GM21737 (cell line): ENCODE results near the gene MPZL1.
A peak's percentile ranks its signal among the peaks of the same experiment; 100 is the strongest.
"Not testable (repeated sequence)": the region's sequence is repeated elsewhere in the genome, so short reads cannot be mapped to it uniquely, and the experiment has no call there.

Source experiments
- ATAC-seq: cut with Tn5 transposase; IDR thresholded peaks from one replicate; pipeline ENCODE4 v1.9.1; 2021; ENCODE audit warnings: mild to moderate bottlenecking, moderate library complexity; ENCODE audit not compliant: unreplicated experiment

The MPZL1 gene

DNA sequence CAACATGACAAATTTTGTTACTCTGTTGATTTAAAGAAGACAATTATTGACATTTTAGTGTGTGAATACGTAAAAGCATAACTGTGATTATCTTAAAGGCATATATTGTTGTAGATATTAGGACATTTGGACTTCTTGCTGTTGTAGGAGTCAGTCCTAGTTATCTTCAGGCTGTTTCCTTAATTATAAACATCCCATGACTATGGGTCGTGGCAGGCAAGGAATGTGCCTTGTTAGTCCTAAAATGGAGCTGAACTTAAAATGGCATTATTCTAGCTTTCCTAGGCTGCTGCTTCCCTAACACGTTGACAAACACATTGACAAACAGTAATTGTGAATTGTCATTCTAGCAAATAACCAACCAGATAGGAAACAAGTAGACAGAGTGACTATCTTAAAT lies 4.4 kb upstream of the MPZL1 start:
- no peak for ATAC-seq

DNA sequence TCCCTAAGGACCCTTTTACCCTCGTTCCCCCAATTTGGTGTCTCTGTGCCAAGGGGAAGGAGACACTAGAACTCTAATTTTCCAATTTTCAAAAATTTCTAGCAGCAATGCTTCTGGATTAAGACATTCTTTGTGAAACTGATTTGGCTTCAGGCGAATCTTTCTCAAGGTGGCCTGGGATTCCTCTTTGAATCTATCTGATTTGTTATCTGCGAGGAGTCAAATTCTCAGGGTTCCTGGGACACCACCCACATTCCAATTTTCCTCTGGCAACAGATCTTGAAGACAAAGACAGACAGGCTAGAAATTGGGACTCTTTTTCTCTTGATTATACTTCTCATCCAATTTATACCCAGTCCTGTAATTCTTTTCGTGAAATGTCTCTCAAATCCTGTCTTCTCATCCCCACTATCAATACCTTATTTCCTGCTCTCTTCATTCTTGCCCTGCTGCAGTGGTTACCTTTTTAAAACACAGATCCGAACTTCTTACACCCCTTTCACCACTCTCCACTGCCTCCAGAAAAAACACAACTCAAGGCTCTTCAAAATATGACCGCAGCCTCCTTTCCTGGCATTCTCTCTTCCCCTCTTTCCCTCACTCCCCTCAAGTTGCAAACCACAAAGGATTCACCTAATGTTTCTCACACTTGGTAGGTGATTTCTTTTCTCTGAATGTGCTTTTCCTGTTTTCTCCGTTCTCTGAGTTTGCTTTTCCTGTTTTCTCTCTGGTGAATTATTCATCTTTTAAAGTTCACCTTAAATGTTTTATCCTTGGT lies 2.7 kb upstream of the MPZL1 start:
- ATAC-seq = no peak

DNA sequence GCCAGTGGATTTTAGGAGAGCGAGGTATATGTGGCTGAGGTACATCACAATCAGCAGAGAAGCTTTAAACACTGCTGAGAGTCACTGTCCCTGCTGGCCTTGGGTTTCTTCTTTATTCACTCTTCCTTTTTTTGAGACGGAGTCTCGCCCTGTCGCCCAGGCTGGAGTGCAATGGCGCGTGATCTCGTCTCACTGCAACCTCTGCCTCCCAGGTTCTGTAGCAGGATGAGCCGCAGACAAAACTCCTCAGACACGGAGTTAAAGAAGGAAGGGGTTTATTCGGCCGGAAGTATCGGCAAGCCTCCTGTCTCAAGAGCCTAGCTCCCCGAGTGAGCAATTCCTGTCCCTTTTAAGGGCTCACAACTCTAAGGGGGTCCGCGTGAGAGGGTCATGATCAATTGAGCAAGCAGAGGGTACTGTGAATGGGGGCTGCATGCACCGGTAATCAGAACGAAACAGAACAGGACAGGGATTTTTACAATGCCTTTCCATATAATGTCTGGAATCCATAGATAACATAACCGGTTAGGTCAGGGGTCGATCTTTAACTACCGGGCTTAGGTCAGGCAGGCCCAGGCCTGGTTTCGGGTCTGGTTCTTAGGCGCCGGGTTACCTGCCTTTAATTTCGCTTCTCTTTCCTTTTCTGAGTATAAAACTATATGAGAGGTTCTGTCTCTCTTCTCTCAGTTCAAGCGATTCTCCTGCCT lies 1.9 kb upstream of the MPZL1 start:
- not testable (repeated sequence) for ATAC-seq

DNA sequence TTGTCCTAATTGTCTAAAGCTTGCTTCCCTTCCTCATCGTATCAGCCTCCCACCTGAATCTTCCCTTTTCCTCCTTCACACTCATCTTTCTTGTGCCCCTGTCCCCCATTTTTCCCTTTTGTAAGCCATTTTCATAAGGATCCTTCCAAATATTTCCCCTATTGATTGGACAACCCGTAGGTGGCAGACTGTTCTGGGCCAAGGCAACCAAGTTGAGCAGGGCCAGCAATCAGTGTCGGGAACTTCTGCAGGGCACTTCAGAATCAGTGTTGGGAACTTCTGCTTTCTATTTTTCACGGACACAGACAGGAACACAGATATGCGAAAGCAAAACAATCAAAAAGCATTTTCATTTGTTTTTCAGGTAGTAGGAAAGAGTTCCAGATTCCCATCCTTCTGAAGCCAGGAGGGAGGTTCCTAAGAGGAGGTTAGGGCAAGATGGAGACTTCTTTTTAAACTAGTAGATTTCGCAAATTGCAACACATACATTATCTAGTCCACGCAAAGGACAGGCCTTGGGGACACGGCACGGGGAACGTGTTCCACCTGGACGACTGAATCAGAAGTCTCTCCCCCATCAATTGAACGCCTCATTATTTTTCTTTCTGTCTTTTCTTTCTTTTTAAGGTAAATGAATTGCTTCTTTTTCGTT lies 691 bp upstream of the MPZL1 start:
- ATAC-seq = no peak

DNA sequence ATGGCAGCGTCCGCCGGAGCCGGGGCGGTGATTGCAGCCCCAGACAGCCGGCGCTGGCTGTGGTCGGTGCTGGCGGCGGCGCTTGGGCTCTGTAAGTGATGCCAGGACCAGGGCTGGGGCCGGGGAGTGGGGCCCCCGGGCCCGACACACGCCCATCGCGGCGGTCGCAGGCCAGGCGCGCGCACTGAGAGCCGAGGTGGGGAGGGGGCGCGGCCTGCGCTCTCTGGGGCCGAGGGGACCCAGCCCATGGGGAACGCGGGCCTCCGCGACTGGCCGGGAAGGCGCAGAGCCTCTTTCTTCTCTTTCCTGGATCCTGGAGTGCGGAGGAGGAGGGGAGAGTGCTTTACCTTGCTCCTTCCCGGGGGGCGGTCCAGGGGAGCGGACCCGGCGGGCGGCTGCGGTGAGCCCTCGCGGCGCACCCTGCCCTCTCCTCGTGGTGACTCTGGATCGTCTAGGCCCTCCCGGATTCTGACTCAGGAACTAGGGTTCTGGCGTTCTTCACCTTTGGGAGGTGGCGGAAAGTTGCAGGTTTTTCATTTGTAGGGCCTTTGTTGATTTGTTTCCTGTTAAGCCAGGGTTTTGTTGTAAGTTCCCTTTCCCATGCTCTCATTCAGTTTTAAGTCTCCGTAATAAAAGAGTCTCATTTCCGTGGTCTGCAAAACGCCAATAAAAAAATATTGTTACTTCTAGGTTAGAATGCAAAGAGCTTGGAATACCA lies 529 bp downstream of the MPZL1 start:
- ATAC-seq = peak; percentile 27

DNA sequence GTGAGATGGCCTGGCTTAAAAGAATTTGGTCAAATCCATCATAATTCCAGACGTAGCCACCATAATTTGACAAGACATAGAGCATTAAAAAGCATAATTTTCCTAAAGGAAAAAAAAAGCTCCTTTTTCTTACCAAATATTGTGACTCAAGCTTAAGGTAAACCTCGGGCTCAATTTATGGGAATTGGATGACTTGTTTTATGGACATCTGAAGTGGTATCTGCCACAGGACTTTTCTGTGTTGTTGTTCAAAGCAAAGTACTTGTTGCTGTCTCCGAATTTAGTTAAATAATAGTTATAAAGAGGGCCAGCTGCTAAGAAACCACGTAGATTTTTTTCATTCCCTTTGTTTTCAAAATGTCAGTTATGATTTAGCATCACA lies 1.1 kb downstream of the MPZL1 start:
- no peak for ATAC-seq

DNA sequence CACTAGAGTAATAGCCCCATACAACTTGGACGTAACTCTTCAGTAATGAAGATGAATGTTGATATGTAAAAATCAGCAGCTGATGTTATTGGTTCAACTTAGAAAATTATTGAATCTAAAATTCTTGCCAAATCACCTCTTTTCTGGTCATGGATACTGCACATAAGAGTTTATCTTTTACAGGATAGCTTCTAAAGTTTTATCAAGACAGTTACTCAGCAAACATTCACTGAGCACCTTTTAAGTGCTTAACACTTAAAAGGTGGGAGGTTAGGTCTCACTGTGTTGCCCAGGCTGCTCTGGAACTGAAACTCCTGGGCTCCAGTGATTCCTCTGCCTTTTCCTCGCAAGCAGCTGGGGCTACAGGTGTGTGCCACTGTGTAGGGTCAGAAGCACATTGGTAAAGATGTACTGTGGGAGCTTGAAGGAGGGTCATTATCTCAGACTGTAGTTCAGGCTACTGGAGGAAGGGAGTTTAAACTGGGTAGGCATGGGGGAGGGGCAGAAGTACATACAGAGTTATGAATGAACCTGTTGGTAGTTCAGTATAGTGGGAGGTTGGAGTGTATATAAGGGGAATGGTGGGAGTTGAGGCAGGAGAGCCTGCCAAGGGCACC lies 2.0 kb downstream of the MPZL1 start:
- ATAC-seq = no peak

DNA sequence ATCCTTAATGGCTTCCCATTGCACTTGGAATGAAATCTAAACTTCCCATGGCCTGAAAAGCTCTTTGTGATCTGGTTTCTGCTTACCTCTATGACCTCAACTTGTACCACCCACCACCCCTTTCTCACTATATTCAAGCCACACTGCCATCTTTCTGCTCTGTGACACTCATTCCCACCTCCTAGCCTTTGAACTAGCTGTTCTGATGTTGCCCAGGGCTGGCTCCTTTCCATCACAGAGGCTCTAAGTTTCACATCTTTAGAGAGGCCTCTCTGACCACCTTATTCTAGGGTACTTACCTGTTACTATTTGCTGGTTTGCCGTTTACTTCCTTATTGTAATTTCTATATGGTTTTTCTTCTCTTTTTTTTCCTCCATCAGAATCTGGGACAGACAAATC lies 4.2 kb downstream of the MPZL1 start:
- ATAC-seq = no peak

DNA sequence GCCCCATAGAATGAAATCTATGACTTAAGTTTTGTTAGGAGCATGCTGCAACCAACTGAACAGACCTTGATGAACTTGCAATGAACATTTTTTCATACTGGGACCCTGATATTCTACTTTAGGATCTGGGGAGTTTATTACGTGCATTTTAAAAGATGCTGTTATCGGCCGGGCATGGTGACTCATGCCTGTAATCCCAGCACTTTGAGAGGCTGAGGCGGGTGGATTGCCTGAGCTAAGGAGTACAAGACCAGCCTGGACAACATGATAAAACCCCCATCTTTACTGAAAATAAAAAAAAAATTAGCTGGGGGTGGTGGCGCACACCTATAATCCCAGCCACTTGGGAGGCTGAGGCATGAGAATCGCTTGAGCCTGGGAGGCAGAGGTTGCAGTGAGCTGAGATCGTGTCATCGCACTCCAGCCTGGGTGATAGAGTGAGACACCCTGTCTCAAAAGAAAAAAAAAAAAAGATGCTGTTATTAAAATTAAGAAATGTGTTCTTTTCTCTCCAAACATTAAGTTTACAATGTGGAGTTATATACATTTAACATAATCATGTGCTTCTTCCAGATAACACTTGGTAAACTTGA lies 7.1 kb downstream of the MPZL1 start:
- no peak for ATAC-seq

DNA sequence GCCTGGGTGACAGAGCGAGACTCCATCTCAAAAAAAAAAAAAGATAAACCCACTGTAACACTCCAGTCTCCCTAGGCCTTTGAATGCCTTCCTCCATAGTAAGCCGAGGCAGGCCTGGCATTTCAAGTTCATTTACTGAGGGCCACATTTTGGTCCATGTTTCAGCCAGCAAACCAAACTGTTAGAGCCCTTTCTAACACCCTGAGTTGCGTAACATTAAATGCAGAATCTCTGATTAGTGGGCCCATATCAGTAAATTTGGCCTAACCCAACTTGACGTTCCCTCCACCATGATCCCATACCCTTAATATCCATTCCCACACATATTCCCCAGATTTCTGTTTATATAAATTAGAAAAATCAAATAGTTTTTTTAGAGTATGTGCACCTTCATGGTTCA lies 12.4 kb downstream of the MPZL1 start:
- no peak for ATAC-seq

DNA sequence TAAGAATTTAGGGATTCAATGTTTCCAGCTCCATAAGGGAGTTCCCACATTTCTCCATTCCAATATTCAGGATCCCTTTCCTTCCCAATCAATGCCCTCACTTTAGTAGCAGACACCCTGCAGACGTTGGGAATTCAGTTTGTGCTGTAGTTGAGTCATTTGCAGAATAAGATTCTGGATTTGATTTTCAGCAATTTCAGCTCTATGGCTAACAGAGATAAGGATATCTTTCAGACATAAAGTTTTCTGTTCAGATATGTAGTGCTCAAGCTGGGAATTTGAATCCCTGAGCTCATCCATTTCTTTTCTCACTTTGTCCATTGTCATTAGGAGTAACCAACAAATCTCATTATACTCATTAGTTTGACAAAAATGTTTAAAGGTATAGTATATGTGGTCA lies 13.1 kb downstream of the MPZL1 start:
- no peak for ATAC-seq

DNA sequence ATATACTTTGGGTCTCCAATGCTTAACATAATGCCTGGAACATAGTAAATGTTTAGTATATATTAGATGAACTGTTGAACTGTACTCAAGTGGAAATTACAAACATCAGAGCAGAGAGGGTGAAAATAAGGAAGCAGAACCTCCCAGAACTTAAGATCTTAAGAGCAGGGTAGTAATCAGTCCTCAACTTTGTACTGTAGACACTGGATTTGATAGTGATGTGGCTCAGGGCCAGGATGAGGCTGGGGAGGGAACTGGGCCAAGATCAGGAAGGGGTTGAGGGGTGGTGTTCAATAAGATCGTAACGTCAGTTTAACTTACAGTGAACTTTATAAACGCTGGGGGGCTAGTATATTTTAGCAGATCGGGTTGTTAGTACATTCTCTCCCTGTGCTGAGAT lies 15.4 kb downstream of the MPZL1 start:
- no peak for ATAC-seq

DNA sequence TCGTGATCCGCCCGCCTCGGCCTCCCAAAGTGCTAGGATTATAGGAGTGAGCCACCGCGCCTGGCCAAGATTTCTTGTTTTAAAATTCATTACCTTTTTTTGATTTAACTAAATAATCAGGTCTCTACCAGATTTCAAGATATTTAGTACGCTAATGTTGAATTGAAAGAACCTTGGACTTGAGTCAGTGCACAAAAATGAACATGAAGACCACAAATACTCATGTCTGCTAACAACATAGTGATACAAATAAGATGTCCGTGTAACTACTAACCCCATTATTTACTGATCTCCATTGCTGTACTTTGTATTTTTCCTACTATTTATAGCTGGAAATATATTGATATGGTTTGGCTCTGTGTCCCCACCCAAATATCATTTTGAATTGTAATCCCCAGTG lies 16.4 kb downstream of the MPZL1 start:
- ATAC-seq = no peak

DNA sequence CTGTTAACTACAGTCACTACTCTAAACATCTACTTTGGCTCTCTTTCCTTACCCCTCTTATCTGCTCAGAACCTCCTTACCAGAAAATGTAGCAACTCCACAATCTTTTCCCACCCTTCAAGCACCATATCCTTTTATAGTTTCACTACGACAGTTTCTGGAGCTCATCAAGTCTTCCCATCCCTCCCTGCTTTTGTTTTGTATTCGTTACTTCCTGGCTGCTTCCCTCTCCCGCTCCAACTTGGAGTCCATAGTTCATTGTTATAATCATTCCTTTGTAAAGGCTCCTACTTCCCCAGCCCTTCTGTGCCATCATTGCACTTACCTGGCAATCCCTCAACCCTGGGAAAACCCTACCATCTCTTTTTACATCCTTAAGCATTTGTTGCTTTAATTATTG lies 18.0 kb downstream of the MPZL1 start:
- ATAC-seq = no peak

DNA sequence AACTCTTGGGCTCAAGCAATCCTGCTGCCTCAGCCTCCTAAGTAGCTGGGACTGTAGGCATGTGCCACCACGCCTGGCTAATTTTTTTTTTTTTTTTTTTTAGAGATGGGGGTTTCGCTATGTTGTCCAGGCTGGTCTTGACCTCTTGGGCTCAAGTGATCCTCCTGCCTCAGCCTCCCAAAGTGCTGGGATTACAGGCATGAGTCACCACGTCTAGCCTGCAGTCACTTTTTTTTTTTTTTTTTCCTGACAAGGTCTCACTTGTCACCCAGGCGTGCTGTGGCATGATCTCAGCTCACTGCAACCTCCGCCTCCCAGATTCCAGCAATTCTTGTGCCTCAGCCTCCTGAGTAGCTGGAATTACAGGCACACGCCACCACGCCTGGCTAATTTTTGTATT lies 19.3 kb downstream of the MPZL1 start:
- ATAC-seq = not testable (repeated sequence)

DNA sequence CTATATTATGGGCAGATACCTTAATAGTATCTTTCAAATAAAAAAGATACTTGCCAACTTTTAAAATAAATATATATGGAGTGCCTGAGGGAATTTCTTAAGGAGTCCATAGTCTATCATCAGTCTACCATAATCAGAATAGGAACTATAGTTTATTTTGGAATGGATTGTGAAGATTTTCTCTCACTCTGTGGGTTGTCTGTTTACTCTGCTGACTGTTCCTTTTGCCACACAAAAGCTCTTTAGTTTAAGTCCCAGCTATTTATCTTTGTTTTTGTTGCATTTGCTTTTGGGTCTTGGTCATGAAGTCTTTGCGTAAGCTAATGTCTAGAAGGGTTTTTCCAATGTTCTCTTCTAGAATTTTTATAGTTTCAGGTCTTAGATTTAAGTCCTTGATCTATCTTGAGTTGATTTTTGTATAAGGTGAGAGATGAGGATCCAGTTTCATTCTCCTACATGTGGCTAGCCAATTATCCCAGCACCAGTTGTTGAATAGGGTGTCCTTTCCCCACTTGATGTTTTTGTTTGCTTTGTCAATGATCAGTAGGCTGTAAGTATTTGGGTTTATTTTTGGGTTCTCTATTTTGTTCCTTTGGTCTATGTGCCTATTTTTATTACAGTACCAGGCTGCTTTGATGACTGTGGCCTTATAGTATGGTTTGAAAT lies 20.7 kb downstream of the MPZL1 start:
- not testable (repeated sequence) for ATAC-seq

DNA sequence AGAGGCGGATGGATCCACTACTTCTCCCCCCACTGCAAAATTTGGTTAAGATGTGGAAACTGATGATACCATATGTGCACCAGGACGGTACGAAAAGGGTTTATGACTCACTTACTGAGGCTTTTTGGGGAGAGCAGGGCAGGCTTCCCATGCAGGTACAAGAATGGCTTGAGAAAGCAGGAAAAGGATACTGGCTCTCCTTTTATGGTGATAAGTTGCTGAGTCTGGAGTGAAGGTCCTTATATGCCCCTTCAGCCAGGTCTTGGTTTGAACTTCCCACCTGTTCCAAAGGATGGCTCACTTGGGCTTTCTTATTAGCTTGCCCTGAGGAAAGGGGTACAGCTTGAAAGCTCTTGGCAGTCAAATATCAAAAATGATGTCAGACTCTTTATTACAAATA lies 23.1 kb downstream of the MPZL1 start:
- no peak for ATAC-seq

DNA sequence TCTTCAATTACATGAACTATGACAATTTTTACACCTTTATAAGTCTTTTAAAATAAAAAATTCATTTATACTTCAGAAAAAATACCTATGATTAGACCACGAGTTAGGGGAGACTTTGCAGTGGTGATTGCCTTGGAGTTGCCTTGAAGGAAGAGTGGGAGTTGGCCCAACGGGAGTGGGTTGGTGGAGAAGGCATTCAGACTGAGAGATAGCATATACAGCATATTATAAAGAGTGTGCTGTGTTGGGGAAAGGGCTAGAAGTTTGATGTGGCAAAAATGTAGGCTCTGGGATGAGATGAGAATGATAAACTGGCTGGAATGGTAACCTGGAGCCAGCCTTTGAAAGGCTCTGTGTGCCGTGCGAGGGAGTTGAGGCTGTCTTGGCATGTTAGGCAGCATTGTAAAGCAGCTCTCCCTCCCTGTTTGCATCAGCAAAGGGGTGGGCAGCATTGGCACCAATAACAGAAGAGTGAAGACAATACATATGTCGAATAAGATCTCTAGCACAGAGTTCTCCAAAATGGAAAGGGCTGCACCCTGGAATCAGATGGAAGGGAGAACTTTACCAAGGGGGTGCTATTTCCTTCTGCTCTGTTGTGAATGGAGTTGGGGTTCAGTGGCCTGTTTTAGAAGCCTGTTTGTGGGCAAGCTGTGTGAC lies 24.4 kb downstream of the MPZL1 start:
- ATAC-seq = no peak

DNA sequence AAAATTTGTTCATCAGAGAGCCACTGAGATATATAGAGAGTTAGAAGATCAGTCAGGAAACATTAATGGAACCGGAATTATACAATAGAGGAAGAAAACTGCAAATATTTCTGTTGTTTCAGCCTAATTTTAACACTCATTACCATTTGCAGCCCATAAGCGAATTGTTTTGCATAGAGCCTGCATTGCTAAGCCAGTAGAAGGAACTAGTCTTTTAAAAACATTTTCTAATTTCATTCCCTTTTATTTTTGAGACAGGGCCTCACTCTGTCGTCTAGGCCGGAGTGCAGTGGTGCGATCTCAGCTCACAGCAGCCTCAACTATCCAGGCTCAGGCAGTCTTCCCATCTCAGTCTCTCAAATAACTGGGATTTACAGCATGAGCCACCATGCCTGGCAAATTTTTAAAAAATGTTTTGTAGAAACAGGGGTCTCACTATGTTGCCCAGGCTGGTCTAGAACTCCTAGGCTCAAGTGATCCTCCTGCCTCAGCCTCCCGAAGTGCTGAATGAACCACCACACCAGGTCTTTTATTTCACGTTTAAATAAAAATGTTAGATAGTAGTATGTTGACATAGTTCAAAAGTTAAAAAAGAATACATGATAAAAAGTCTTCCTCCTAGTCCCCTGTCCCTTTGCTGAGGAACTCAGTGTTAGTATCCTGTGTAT lies 25.3 kb downstream of the MPZL1 start:
- ATAC-seq = no peak
